KMS-11 (cell line): ENCODE measurements around the gene RADIL.

Experiments
- H2AFZ ChIP-seq: fragments of 200-600 bp; sonication (generic); 2 replicates; pipeline ENCODE4 v1.6.1; 2016; ENCODE audit warnings: antibody characterized with exemption, mixed run types, low read depth
- H3K27ac ChIP-seq: fragments of 200-600 bp; sonication (generic); 2 replicates; pipeline ENCODE4 v1.6.1; 2016; ENCODE audit warnings: mild to moderate bottlenecking, mixed run types
- H3K27me3 ChIP-seq: fragments of 200-600 bp; sonication (generic); 2 replicates; pipeline ENCODE4 v1.6.1; 2017; ENCODE audit warnings: mild to moderate bottlenecking, low read depth, mixed run types, moderate library complexity; ENCODE audit not compliant: insufficient read depth
- H3K36me3 ChIP-seq: fragments of 200-600 bp; sonication (generic); 2 replicates; pipeline ENCODE4 v1.6.1; 2017; ENCODE audit warnings: mild to moderate bottlenecking, mixed run types; ENCODE audit not compliant: insufficient read depth
- H3K4me1 ChIP-seq: fragments of 200-600 bp; sonication (generic); 2 replicates; pipeline ENCODE4 v1.6.1; 2016; ENCODE audit warnings: mild to moderate bottlenecking, low read depth, mixed run types; ENCODE audit not compliant: poor library complexity, severe bottlenecking
- H3K4me2 ChIP-seq: fragments of 200-600 bp; sonication (generic); 2 replicates; pipeline ENCODE4 v1.7.0; 2016; ENCODE audit warnings: mild to moderate bottlenecking, mixed run types
- H3K4me3 ChIP-seq: fragments of 200-600 bp; sonication (generic); IDR thresholded peaks from 2 replicates; pipeline ENCODE4 v1.6.1; 2017; ENCODE audit warnings: low read depth, low read length, mixed read lengths; ENCODE audit not compliant: insufficient read depth
- H3K79me2 ChIP-seq: fragments of 200-600 bp; sonication (generic); 2 replicates; pipeline ENCODE4 v1.6.1; 2016; ENCODE audit warnings: low read depth, mixed run types; ENCODE audit not compliant: insufficient read depth
- H3K9ac ChIP-seq: fragments of 200-600 bp; sonication (generic); 2 replicates; pipeline ENCODE4 v1.6.1; 2016; ENCODE audit warnings: mild to moderate bottlenecking, mixed run types
- H4K20me1 ChIP-seq: fragments of 200-600 bp; sonication (generic); 2 replicates; pipeline ENCODE4 v1.6.1; 2016; ENCODE audit warnings: mild to moderate bottlenecking, mixed run types; ENCODE audit not compliant: insufficient read depth
- CTCF ChIP-seq: fragments of 200-600 bp; sonication (generic); conservative IDR thresholded peaks from 2 replicates; pipeline ENCODE4 v1.6.1; 2017; ENCODE audit warnings: low read depth, mild to moderate bottlenecking, antibody characterized with exemption, low read length, moderate library complexity, mixed read lengths

The RADIL gene

GRCh38 chr7:4791738-4792536 is 91.6 kb downstream of the RADIL start:
- TF ChIP-seq CTCF = peak; percentile 38
- Histone ChIP-seq H3K4me1 (no peaks in the 10 kb centered on the region), H3K9ac (peak overlapping the region; percentile 74; the same call in 1 of the 2 replicates), H3K79me2 (no peaks in the 10 kb centered on the region), H3K4me2 (peak overlapping the region; percentile 60), H3K36me3 (no peaks in the 10 kb centered on the region), H3K4me3 (no peak overlapping the region), H3K27me3 (no peaks in the 10 kb centered on the region), H2AFZ (peak overlapping the region; percentile 41), H4K20me1 (no peaks in the 10 kb centered on the region), H3K27ac (peak overlapping the region; percentile 65)

GRCh38 chr7:4791101-4791737 is 92.3 kb downstream of the RADIL start:
- no peak overlapping the region for H3K4me2 ChIP-seq

GRCh38 chr7:4790516-4790991 is 93.0 kb downstream of the RADIL start:
- Histone ChIP-seq H3K4me2 (no peak overlapping the region), H3K27me3 (no peaks in the 10 kb centered on the region), H3K4me3 (no peak overlapping the region), H3K27ac (no peak overlapping the region), H3K79me2 (no peaks in the 10 kb centered on the region), H3K9ac (no peak overlapping the region), H3K4me1 (no peaks in the 10 kb centered on the region), H3K36me3 (no peaks in the 10 kb centered on the region), H2AFZ (no peak overlapping the region), H4K20me1 (no peaks in the 10 kb centered on the region)
- no peak for TF ChIP-seq CTCF

More at GRCh38 chr7:4791101-4791737, 92.3 kb downstream of the RADIL start:
- Histone ChIP-seq H2AFZ (no peak overlapping the region), H3K36me3 (no peaks in the 10 kb centered on the region), H3K27me3 (no peaks in the 10 kb centered on the region), H3K27ac (no peak overlapping the region), H3K4me1 (no peaks in the 10 kb centered on the region), H3K9ac (no peak overlapping the region), H3K4me3 (no peak overlapping the region), H3K79me2 (no peaks in the 10 kb centered on the region), H4K20me1 (no peaks in the 10 kb centered on the region)
- TF ChIP-seq CTCF = no peak

GRCh38 chr7:4790078-4790465 is 93.4 kb downstream of the RADIL start:
- Histone ChIP-seq H3K79me2 (no peaks in the 10 kb centered on the region), H3K4me2 (no peak overlapping the region), H3K4me1 (no peaks in the 10 kb centered on the region), H3K27me3 (no peaks in the 10 kb centered on the region), H3K4me3 (no peak overlapping the region), H3K27ac (no peak overlapping the region), H4K20me1 (no peaks in the 10 kb centered on the region), H3K36me3 (no peaks in the 10 kb centered on the region), H3K9ac (no peak overlapping the region), H2AFZ (no peak overlapping the region)
- TF ChIP-seq CTCF = no peak
